AG09309 (cell line): ENCODE results near the gene CALY.
A peak's percentile ranks its signal among the peaks of the same experiment; 100 is the strongest.

ENCODE experiments used
- DNase-seq: peaks from one replicate; pipeline ENCODE4 v3.0.0-alpha.2; 2010; ENCODE audit warnings: low read depth
- H3K4me3 ChIP-seq: 2 replicates; pipeline ENCODE4 v1.5.1; 2011; ENCODE audit warnings: mild to moderate bottlenecking, low read depth, low read length, moderate library complexity; ENCODE audit not compliant: control insufficient read depth
- TF ChIP-seq, protein P1 (sequence below): IDR thresholded peaks from 2 replicates; pipeline ENCODE4 v1.5.1; 2011; ENCODE audit warnings: mild to moderate bottlenecking, low read depth, low read length, inconsistent platforms; ENCODE audit not compliant: insufficient read depth, control insufficient read depth; ENCODE audit errors: missing control alignments

Gene CALY

DNA sequence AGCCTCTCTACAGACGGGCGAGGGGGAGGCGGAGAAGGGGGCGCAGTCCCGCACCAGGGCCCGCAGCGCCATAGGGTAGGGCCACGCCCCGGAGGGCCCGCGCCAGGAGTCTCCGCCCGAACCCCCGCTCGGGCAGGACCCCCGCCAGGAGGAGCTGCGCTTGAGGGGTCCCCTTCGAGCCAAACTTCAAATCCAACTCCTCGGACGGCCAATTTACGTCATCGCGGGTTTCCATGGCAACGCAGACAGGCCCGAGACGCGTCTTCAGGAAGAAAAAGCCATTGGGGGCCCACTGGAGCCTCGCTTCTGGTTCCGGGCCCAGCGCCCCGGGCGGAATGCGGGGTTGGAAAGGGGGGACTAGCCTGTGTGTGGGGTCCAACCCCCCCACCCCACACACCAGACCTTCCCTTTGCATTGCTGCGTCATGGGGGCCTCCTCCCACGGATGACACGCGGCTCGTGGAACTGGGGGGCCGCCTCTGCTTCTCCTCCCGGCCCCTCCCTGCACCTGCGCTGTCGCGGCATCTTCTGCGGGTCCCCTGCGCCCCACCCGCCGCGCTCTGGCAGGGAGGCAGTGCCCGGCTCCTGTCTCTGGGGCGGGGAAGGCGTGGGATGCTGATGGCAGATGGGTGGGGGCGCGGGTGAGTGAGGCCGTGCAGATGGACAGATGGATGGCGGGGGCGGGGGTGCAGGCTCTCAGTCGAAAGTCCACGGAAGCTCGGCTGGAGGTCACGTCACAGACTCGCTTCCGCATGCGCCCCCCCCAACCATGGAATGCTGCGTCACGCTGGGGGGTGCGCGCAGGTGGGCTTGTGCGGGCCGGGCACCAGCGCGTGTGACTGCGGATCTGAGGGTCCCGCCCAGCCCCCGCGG lies 1.2 kb downstream of the CALY start:
- no peak for DNase-seq
- H3K4me3 ChIP-seq: peak overlapping the region; percentile 29
- TF ChIP-seq, protein P1, sequence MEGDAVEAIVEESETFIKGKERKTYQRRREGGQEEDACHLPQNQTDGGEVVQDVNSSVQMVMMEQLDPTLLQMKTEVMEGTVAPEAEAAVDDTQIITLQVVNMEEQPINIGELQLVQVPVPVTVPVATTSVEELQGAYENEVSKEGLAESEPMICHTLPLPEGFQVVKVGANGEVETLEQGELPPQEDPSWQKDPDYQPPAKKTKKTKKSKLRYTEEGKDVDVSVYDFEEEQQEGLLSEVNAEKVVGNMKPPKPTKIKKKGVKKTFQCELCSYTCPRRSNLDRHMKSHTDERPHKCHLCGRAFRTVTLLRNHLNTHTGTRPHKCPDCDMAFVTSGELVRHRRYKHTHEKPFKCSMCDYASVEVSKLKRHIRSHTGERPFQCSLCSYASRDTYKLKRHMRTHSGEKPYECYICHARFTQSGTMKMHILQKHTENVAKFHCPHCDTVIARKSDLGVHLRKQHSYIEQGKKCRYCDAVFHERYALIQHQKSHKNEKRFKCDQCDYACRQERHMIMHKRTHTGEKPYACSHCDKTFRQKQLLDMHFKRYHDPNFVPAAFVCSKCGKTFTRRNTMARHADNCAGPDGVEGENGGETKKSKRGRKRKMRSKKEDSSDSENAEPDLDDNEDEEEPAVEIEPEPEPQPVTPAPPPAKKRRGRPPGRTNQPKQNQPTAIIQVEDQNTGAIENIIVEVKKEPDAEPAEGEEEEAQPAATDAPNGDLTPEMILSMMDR: no peak

DNA sequence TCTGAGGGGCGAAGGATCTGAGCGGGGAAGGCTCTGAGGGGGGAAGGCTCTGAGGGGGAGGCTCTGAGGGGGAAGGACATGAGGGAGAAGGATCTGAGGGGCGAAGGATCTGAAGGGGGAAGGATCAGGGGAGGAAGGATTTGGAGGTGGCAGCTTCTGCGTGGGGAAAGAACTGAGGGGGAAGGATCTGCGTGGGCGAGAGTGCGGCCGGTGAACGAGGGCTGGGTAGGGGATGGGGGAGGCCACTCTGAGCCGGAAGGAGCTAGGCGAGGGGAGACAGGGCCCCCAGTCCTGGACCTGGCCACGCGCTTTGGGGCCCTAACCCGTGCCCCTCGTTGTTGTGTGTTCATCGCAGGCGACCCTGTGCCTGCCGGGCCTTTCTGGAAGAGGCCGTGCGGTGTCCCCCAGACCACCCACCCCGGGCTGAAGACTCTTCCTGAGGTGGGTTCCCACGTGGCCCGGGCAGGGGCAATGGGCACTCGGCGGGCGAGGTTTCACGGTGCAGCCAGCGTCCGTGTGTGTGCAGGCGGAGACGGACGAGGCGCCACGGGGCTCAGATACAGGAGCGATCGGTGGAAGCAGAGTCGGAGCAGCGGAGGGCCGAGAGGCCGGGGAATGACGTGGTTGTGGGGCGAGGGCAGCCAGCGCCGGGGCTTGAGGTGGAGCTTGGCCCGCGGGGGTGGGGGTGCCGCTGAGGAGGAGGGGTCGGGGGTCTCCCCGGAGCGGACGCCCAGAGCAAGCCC lies 2.0 kb downstream of the CALY start:
- H3K4me3 ChIP-seq: peak overlapping the region; percentile 29
- TF ChIP-seq, protein P1: no peak
- DNase-seq: no peak

DNA sequence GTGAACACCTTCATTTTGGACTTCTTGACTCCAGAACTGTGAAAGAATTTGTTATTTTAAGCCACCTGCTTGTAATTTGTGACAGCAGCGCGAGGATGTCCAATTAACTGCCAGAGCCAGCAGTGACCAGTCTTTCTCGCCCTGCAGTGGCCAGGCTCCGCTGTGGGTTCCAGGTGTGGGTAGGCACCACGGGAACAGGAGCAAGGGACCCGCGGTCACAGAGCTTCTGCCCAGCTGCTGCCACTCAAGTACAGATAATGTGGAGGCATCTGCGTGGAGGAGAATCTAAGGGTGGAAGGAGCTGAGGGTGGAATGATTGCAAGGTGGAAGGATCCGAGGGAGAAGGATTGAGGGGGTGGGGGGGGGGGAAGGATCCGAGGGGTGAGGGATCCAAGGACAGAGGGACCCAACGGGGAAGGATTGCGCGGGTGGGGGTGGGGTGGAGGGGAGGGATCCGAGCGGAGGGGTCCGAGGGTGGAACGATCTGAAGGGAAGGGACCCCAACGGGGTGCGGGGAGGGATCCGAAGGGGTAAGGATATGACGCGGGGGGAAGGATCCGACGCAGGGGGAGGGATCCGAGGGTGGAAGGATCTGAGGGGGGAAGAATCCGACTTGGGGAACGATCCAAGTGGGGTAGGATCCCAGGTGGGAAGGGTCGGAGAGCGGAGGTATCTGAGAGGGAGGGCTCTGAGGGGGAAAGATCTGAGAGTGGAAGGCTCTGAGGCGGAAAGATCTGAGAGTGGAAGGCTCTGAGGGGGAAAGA lies 3.6 kb downstream of the CALY start:
- TF ChIP-seq, protein P1: no peak
- no peak for DNase-seq
- H3K4me3 ChIP-seq: no peak overlapping the region

DNA sequence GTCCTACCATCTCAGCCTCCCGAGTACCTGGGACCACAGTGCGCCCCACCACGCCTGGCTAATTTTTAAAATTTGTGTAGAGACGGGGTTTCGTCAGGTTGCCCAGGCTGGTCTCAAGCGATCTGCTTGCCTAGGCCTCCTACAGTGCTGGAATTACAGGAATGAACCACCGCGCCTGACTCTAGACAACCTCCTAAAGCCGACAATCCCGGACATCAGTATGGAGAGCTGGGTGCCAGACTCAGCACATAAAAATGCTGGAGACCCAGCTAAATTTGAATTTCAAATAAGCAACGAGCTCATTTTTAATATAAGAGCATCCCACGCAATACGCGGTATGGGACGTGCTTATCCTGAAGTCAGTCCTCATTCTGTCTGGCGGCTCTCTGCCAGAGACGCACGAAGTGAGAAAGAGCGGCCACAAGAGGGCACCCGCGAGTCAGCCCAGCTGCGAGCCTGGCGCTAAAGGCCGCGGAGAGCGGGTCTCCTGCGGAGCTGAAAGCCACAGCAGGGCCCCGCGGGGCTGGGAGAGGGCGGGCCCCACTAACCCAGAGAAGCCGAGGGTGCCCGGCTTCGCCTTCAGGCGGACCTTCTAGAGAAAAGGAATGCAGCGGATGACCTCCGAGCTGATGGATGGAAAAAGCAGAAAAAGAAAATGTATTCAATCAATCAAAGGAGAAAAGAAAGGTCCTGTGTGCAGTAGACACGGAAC lies 7.0 kb downstream of the CALY start:
- peak overlapping the region; percentile 26 for H3K4me3 ChIP-seq
- TF ChIP-seq, protein P1: peak; percentile 97
- DNase-seq: peak; percentile 31

DNA sequence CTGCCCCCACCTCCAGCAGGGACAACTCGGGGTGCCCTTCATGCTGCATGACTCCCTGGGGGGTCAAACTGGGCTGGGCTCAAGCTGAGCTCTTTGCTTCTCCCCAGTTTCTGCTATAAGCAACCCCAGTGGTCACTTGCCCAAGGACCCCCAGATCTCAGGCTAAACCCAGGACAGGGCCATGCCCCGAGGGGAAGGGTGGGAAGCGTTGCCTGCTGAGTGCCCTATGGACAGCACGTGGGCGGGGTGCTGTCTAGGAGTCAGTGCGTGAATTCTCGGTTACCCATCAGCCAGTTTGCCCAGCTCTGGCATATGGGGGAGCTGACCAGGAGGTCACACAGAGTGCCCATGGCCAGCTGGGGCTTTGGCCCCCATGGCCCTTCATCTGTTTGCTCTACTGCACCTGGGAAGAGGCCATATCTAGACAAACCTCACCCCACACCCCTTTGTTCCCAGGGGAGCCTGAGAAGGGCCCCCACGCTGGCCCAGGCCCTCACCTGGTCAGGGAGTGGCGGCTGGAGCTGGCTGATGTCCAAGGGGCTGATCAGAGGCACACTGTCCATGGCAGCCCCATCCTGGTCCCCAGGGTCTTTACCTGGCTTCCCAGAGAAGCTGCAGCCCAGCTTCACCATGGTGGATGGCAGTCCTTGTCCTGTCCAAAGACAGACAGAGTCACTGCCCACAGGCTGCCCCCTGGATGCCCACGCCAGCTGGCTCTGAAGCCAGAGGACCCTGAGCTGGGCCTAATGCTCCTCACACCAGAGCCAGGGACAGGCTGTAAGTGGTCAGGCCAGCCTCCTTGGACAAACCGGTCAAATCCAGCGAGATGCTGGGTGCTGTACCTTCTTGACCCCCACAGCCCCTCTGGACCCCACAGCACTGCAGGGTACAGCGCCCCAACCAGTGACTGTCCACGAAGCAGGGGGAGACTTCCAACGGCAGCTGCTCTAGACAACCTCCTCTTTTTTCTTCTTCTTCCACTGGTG lies 8.0 kb downstream of the CALY start:
- no peak overlapping the region for H3K4me3 ChIP-seq
- DNase-seq: no peak
- TF ChIP-seq, protein P1: no peak
